HG03342 (cell line): ENCODE data around the gene JAK1.

Source experiments
- ATAC-seq: cut with Tn5 transposase; IDR thresholded peaks from one replicate; pipeline ENCODE4 v1.9.1; 2021; ENCODE audit warnings: mild to moderate bottlenecking, moderate library complexity; ENCODE audit not compliant: unreplicated experiment

JAK1 gene

DNA sequence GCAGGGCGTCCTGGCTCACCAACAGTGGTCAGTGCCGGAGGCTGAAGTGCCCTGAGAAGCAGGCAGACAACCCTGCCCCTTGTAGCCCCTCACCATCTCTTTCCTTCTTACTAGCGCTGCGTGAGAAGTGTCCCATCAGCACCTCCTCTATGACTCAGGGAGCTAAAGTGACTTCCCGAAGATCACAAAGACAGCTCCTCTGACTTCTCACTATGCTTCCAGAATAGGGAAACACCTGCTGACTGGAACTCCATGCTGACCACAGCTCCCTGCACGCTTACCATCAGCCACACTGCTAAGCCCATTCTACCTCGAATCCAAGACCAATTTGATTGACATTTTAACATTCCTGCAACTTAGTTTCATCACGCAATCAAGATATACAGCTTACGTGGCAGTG lies 92.8 kb downstream of the JAK1 start:
- no peak for ATAC-seq

DNA sequence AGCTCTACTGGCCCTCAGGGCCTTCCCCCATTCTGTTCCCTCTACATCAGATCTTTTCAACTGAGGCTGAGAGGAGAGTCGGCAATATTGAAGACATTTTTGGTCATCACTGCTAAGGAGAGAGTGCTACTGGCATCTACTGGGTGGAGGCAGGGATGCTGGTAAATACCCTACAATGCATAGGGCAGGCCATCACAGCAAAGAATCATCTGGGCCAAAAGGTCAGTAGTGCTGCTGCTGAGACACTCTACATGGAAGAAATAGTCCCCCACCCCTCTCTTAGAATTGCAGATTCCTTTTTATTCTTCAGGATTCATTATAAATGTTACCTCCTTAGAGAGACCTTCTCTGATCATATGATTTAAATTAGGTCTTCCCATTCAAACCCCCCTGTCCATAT lies 94.3 kb downstream of the JAK1 start:
- ATAC-seq: no peak

DNA sequence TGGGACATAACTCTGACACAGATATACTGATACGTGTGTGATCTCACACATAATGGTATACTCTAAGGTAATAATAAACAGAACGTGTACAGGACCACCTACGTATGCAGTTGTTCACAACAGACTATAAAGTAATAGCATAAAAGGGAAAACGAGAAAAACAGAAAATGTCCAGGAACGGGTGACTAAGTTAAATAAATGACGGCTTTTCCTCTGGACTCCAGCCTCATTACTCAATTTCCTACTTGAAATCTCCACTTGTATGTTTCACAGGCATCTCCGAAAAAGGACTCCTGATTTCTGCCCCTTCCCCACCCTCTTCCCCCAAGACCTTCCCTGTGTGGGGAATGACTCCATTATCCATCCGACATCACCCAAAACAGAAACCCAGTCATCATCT lies 95.1 kb downstream of the JAK1 start:
- ATAC-seq: no peak

DNA sequence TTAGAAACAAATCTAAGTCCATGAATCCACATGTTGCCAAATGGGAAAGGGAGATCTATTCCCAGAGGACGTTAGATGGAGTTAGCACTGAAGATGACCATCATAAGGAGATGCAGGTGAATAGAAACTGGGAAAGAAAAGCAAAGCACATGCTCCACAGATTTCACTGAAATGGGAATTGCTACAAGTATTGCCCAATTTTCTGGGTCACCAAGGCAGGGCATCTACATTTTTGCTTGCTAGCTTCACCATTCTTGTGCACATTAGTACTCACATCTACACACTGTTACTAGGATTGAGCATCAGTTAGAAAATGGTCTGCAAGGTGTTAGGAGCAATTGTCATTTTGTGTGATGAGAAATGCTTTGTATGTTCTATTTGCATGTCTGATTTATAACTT lies 99.1 kb downstream of the JAK1 start:
- no peak for ATAC-seq

GRCh38 chr1:64866689-64867088 lies 99.7 kb downstream of the JAK1 start:
- no peak for ATAC-seq

GRCh38 chr1:64865105-64865757 lies 101.1 kb downstream of the JAK1 start:
- no peak for ATAC-seq

- ATAC-seq: peak; percentile 100
Observed at GRCh38 chr1:64864018-64864940, 102.1 kb downstream of the JAK1 start.

DNA sequence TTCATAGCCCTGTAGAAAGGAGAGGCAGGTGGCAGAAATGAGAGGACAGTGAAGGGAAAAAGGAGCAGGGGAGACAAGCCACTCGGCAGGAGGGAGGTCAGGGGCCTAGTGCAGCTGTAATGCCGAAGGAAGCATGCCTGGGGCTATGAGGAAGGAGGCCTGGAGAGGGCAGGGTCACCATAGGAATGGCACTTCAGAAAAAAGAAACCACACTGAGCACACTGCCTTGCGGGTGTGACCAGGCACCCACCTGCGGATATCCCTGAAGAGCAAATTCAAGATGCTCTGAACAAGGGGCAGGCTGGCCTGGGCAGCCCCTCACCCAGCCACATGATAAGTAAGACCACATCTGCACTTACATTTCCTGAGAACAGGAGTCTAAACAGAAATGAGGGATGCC lies 104.7 kb downstream of the JAK1 start:
- ATAC-seq: no peak

- no peak for ATAC-seq
Observed at GRCh38 chr1:64857347-64857746, 109.0 kb downstream of the JAK1 start.

DNA sequence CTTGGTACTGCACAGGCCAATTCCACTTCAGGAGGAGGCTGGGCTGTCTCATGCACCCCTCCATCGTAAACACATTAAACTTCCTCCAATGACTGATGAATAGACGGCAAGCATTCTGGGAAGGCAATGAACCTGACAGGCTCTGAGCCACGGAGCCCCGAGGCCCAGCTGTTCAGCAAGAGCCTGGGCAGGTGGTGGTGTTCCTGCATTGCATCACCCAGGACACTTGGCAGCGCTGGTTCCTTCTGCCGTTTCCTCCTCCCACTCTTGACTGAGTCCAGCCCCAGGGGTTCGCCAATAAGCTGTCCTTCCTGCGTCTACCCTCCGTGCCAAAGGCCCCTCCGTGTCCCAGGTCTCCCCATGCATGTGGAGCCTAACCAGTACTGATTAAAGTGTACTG lies 109.8 kb downstream of the JAK1 start:
- ATAC-seq: no peak

DNA sequence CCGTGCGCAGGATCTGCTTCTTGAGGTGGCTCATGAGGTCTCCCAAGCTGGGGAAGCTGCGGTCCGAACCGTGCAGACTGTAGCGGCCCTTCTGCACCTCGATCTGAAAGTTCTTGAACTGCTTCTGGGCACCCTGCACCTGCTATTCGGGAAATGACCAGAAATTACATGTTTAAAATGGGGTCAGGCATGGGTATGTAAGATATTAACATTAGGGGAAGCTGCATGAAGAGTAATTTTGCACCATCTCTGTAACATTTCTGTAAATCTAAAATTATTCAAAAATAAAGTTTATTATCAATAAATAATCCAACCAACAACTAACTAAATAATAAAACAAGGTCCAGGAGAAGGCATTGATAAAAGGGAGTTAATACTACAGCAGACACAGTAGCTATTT lies 110.8 kb downstream of the JAK1 start:
- ATAC-seq: no peak

DNA sequence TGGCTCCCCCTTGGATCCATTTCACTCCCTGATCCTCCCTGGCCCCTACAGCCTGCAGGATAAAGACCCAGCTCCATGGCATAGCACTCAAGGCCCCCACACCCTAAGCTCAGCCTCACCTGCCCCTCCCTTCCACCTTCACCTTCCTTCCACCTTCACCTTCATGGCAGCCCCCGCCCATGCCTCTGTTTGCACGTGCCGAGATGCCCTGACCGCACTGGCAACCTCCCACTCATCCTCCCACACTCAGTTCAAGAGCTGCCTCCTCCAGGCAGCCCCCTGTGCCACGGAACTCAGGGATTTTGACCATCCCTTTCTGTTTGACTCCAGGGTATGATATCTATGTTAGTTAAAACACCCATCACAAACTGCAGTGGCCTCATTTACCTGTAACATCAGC lies 111.7 kb downstream of the JAK1 start:
- no peak for ATAC-seq

GRCh38 chr1:64851664-64852063 lies 114.7 kb downstream of the JAK1 start:
- ATAC-seq: no peak

DNA sequence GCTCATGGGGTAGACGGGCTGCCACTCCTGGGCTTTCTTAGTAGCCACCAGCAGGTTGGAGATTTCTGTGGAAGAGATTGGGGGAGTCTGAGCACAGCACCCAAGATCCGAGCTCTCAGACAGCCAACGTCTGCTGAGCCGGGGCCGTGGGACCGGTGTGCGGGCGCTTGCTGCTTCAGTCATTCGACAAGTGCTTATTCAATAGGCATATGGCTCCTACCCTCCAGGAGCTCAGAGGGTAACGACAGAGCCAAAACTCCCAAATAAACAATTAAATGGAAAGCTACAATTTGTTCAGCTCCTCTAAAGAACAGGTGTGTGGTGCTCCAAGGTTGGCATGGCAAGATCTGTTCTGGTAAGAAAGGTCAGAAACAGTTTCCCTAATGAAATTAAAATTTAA lies 115.5 kb downstream of the JAK1 start:
- no peak for ATAC-seq

- no peak for ATAC-seq
Observed at GRCh38 chr1:64849942-64850341, 116.4 kb downstream of the JAK1 start.

DNA sequence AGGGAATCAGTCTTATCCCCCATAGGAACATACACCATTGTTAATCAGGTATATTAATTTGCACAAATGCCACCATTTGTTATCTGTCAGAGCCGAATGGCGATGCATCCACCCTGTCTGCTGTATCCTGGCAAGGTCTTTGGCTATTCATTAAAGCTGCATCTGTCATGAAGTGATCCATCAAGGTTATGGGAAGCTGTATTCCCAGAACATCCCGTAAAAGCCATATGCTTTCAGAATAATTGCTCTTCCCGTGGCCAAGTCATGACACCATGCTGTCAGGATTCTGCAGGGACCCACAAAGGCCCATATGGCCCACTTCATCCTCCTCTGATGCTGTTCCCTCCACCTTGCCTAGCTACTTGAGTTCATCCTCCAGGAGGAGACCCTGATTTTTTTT lies 117.5 kb downstream of the JAK1 start:
- no peak for ATAC-seq

- ATAC-seq: no peak
Observed at GRCh38 chr1:64848136-64848535, 118.2 kb downstream of the JAK1 start.

DNA sequence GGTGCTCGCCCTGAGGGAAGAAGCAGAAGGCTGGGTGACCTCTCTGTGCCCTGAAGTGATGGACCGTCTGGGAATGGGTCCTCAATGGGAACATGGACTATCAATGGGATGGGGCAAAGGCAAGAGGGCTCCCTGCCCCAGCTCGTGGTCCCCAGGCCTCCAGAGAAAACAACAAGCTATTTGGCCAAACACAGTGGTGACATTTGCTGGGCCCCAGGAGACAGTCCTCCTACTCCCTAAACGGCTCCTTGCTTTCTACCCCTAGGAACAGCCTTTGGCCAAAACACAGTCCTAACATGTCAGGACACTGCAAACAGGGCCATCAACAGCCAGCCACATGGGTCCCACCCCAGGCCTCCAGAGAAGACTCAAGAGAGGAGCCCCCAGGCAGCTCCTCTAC lies 118.7 kb downstream of the JAK1 start:
- ATAC-seq: no peak

DNA sequence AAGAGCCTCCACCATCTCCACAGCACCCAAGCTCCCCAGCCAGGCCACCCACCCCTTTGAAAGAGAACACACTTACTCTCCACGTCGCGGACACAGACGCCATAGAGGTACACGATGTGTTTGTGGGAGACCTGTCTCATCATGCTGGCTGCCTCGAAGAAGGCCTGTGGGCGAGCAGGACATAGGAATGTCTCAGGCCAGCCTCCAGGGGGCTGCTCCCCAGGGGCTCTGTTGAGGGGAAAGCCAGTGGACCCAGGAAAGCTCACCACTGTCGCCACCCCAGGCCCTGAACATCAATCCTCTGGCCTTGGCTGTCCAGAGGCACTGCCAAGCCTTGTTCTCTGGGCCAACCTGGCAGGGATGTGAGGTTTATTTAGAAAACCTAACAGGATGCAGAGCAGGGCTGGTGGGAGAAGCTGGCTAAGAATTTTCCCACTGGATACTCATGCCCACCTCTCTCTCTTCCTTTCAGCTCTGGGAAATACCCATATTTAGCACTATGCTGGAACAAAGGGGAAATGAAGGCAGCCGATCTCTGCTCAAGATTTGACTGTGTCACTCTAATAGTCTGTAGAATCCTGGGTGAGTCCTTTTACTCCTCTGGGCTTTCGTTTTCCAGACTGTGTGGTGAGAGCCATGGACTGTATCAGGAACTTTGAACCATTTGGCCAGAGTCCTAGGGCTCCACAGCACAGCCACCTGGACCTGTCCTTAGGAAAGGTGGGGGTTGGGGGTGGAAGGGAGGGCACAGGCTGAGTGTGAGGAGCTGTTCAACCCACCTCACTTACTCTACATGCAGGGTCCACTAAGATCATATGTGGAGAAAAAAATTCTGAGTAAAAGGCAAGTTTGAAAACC lies 119.5 kb downstream of the JAK1 start:
- ATAC-seq: no peak

DNA sequence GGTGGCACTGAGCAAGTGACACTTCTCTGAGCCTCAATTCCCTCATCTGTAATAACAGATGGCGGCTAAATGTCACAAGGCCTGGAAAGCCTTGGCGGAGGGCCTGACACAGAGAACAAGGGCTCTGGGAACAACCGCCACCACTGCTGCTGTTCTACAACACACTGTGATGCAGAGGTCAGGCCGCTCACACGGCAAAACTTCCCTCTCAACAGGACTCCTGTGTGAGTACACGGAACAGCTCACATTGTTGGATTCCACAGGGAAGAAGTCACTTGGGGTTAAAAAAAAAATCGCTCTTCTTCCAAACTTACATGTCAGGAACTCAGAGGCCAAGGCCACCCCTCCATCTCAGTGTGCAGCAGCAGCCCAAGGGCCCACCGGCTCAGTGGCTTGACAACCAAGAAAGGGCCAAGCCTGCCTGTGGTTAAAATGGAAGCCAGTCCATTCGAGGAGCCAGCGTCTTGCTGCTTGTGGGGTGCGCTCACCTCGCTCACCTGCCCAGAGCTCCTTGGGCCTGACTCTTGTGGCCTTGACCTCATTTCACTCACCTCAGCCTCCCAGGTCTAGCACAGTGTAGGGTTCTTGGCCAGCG lies 120.4 kb downstream of the JAK1 start:
- ATAC-seq: no peak

DNA sequence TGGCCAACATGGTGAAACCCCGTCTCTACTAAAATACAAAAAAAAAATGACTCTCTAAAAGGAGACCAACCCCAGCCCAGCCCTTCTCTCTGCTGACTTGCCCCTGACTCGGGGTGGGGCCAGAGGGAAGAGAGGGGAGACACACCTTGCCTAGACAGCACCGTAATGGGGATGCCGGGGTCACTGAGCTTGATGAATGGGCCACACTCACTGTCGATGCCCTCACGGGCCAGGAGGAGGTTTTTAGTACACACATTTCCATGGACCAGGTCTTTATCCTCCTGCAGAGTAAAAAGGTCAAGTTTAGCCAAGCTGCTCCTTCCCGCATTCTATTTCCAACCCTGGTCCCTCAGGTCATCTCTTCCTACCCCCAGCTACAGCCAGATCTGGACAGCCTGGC lies 121.7 kb downstream of the JAK1 start:
- no peak for ATAC-seq
